HCEC 1CT (cell line): ENCODE measurements around the gene TMEM163.
"Not testable (repeated sequence)": the region's sequence is repeated elsewhere in the genome, so short reads cannot be mapped to it uniquely, and the experiment has no call there.

ENCODE experiments used
- DNase-seq: peaks from one replicate; pipeline ENCODE4 v3.0.0-alpha.2; 2017

The TMEM163 gene

GRCh38 chr2:134660626-134661402 lies 58.0 kb downstream of the TMEM163 start:
- no peak for DNase-seq

GRCh38 chr2:134659724-134660123 lies 59.1 kb downstream of the TMEM163 start:
- no peak for DNase-seq

- DNase-seq, result no peak
These were observed 61.0 kb downstream of the TMEM163 start for GRCh38 chr2:134657650-134658250.

- DNase-seq, result not testable (repeated sequence)
These were observed 62.4 kb downstream of the TMEM163 start for GRCh38 chr2:134656391-134656790.

GRCh38 chr2:134648586-134648985 lies 70.2 kb downstream of the TMEM163 start:
- DNase-seq, result no peak

DNA sequence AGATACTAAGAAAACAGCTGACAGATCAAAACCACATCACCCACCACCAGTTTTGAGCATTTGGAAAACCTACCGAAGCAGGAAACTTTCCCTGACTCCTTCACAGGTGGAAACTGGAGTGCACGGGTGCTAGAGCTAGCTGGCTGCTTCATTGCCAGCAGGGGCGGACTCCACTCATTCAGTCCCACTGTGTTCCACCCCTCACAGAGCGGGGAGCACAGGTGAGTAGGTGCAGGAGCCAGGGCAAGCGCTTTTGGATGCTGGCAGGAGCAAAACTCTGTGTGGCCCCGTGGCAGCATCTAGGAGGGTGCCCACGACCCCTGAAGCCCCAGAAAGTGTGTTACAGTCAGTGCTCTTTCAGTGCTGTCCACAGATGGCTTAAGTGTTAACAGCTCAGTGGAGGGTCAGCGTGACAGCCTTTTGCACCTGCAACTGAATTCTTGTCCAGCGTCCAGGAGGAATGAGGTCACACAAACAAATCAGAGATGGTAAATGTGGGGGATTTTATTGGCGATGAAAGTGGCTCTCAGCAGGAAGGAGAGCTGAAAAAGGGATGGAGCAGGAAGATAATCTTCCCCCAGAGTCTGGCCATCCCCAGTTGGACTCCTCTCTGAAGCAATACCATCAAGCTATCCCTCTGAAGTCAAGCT lies 71.1 kb downstream of the TMEM163 start:
- no peak for DNase-seq

DNA sequence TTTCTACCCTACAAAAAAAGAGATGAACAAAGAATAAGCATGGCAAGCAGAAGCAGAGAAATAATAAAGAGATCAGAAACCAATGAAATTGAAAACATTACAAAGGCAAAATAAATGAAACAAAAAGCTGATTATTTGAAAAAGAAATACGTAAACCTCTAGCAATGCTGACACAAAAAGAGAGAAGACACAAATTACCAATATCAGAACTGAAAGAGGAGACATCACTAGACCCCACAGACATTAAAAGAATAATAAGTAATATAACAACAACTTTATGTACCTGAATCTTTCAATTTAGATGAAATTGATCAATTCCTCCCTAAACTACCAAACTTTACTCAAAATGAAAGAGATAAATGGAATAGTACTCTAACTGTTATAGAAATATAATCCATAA lies 75.9 kb downstream of the TMEM163 start:
- DNase-seq, result no peak

DNA sequence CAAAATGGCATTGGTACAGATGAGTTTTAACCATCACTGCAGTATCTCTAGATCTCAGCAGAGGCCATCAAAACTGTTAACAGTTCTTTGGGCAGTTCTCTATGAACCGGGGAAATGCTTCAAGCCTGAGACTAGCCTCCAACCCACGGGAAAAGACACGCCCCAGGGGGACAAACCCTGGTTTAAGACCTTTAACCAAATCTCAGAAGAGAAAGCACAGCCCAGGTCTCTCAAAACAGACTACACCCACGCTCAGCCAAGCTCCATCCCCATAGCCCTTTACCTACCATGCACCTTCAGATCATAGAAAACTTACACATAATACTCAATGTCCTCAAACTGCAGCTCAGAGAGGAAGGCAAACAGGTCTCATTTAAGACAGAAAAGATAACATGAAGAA lies 78.3 kb downstream of the TMEM163 start:
- no peak for DNase-seq

- no peak for DNase-seq
These were observed 79.5 kb downstream of the TMEM163 start for GRCh38 chr2:134639265-134639664.

GRCh38 chr2:134636714-134637113 lies 82.1 kb downstream of the TMEM163 start:
- DNase-seq, result no peak

GRCh38 chr2:134634054-134634753 lies 84.6 kb downstream of the TMEM163 start:
- DNase-seq, result no peak

DNA sequence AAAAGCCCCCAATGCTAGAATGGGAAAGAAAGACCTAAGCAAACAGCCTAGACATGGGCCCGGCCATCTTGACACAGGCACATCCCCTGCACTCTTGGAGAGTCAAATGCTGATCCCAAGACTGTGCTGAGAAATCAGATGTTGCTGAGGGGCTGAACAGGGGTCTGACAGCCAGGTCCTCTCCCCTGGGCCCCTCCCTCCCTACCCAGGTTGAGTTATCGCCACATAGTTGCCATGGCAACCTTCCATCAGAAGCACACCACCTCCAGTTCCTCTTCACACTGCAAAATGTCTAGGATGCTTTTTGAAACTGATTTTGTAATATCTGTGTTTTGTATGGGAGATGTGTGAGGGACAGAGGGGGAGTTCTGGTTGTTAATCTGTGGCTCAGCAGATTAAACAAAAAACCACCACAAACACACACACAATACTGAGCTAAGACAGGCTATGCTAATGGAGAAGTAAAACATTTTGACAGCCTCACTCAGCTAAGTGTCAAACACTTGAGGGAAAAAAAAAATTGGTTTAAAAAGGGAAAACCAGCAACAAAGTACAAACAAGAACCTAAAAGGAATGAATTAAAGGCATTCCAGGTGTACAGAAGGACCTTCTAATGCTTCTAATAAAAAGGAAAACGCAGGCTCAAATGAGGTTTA lies 88.2 kb downstream of the TMEM163 start:
- no peak for DNase-seq

GRCh38 chr2:134628453-134628852 lies 90.3 kb downstream of the TMEM163 start:
- DNase-seq, result no peak

DNA sequence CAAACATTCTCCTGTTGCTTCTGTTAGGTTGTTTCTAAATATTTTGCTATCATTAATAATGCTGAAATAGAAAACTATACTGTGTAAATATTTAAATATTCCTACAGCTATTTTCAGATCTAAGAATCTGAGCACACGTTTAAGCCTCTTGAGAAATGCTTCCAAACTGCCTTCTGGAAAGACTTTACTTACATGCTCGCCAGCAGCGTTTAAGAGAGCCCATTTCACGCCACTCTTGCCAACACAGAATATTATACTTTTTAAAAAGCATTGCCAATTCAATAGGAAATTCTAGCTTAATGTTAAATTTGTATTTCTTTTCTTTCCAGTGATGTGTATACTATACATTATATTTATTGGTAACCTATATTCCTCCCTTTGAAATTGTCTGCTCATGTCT lies 92.0 kb downstream of the TMEM163 start:
- DNase-seq, result no peak

- no peak for DNase-seq
These were observed 93.5 kb downstream of the TMEM163 start for GRCh38 chr2:134625311-134625710.

GRCh38 chr2:134623796-134624195 lies 95.0 kb downstream of the TMEM163 start:
- DNase-seq, result no peak

- no peak for DNase-seq
These were observed 95.8 kb downstream of the TMEM163 start for GRCh38 chr2:134623046-134623445.

- no peak for DNase-seq
These were observed 96.7 kb downstream of the TMEM163 start for GRCh38 chr2:134621939-134622705.

- DNase-seq, result no peak
These were observed 99.5 kb downstream of the TMEM163 start for GRCh38 chr2:134619250-134619649.

- DNase-seq, result not testable (repeated sequence)
These were observed 103.3 kb downstream of the TMEM163 start for GRCh38 chr2:134615480-134615879.

- no peak for DNase-seq
These were observed 107.5 kb downstream of the TMEM163 start for GRCh38 chr2:134611316-134611715.

- DNase-seq, result no peak
These were observed 107.9 kb downstream of the TMEM163 start for GRCh38 chr2:134610871-134611270.
